Caco-2 (cell line): ENCODE results near the gene ARL3. TPM values are rescaled to one million over a fixed set of nuclear protein-coding genes. Genes with fewer than 3 reads are reported as not detected.

Experiments
- BruUV-seq: library from RNA; stranded (reverse); fragments of 400-500 nt; replicated peaks from 2 replicates; lab custom pipeline; 2021; lab: Mats Ljungman, UMichigan
- CTCF ChIA-PET: fragments of 300-600 bp; sonication (Branson Sonifier 250); formaldehyde crosslinking; loops from one replicate; lab custom pipeline; 2022; ENCODE audit warnings: antibody characterized with exemption; lab: Charles Lee
- POLR2A ChIA-PET: fragments of 300-600 bp; sonication (Branson Sonifier 250); formaldehyde crosslinking; loops from one replicate; lab custom pipeline; 2022; ENCODE audit warnings: antibody characterized with exemption; lab: Charles Lee
- DNase-seq, 2 experiments: peaks; one replicate each; pipeline versions ENCODE4 v3.0.0 to v3.0.0-alpha.2; 2020 to 2022
- H3K27me3 ChIP-seq: replicated peaks from 2 replicates; pipeline ENCODE4 v1.6.0; 2011; ENCODE audit warnings: low read length; ENCODE audit not compliant: control insufficient read depth, insufficient read depth
- H3K36me3 ChIP-seq: 2 replicates; pipeline ENCODE4 v1.5.1; 2011; ENCODE audit warnings: low read length; ENCODE audit not compliant: control insufficient read depth, insufficient read depth
- H3K4me1 ChIP-seq: fragments of 250-450 bp; sonication (Bioruptor Pico); 2 replicates; pipeline ENCODE4 v1.5.1; 2020; ENCODE audit warnings: mild to moderate bottlenecking
- H3K4me3 ChIP-seq: 2 replicates; pipeline ENCODE4 v1.5.1; 2011; ENCODE audit warnings: low read depth, mild to moderate bottlenecking, control low read depth, low read length
- H3K9me3 ChIP-seq: fragments of 250-450 bp; sonication (Bioruptor Pico); 2 replicates; pipeline ENCODE4 v1.5.1; 2020; ENCODE audit warnings: mild to moderate bottlenecking, moderate library complexity
- H3K27ac Mint-ChIP-seq: one replicate; pipeline ENCODE4 v1.8.0; 2022; ENCODE audit warnings: mixed read lengths; ENCODE audit not compliant: unreplicated experiment
- H3K27me3 Mint-ChIP-seq: one replicate; pipeline ENCODE4 v1.8.0; 2022; ENCODE audit warnings: mixed read lengths; ENCODE audit not compliant: insufficient read depth, unreplicated experiment
- H3K36me3 Mint-ChIP-seq: one replicate; pipeline ENCODE4 v1.8.0; 2022; ENCODE audit warnings: mild to moderate bottlenecking, mixed read lengths; ENCODE audit not compliant: insufficient read depth, unreplicated experiment
- H3K4me1 Mint-ChIP-seq: one replicate; pipeline ENCODE4 v1.8.0; 2022; ENCODE audit warnings: low read depth, mixed read lengths; ENCODE audit not compliant: unreplicated experiment
- H3K4me3 Mint-ChIP-seq: one replicate; pipeline ENCODE4 v1.8.0; 2022; ENCODE audit warnings: mild to moderate bottlenecking, moderate library complexity, mixed read lengths; ENCODE audit not compliant: unreplicated experiment
- H3K9me3 Mint-ChIP-seq: one replicate; pipeline ENCODE4 v1.8.0; 2022; ENCODE audit warnings: mixed read lengths; ENCODE audit not compliant: unreplicated experiment
- CTCF ChIP-seq, 2 experiments: fragments of 200-600 bp in 1 of 2; IDR thresholded peaks; 1 replicate in 1 of 2; 2 replicates in 1 of 2; pipeline versions ENCODE4 v1.5.1 to v1.8.0; 2011 to 2022; ENCODE audit warnings: antibody characterized with exemption in 1 of 2, control low read depth in 1 of 2, inconsistent platforms in 1 of 2, low read depth in 1 of 2, low read length in 1 of 2, mild to moderate bottlenecking in 1 of 2, moderate library complexity in 1 of 2; ENCODE audit not compliant: insufficient read depth in 1 of 2, severe bottlenecking in 1 of 2, unreplicated experiment in 1 of 2
- intact Hi-C: fragments of 100-400 bp; cut with micrococcal nuclease; formaldehyde crosslinking; loops from one replicate; pipeline ENCODE4 v1.10.0; 2022; ENCODE audit not compliant: unreplicated experiment
- total RNA-seq: library from RNA; stranded (reverse); gene quantifications from 2 replicates; pipeline ENCODE4 v1.2.3, GENCODE V29; 2022

Gene ARL3
- total RNA-seq, 1 experiment from 2014 or later: 7.8 TPM

GRCh38 chr10:102758240-102758932 lies 44.2 kb upstream of the ARL3 start:
- CTCF ChIA-PET: no interaction called here
- Mint-ChIP-seq H3K4me3 (no peak overlapping the region), H3K36me3 (peaks cover 7% of the 10 kb centered on the region)

GRCh38 chr10:102757323-102757722 lies 43.1 kb upstream of the ARL3 start:
- Mint-ChIP-seq H3K27me3 (no peaks in the 10 kb centered on the region), H3K4me3 (no peak overlapping the region), H3K27ac (no peak overlapping the region), H3K36me3 (peaks cover 7% of the 10 kb centered on the region), H3K9me3 (no peaks in the 10 kb centered on the region), H3K4me1 (peaks cover 14% of the 10 kb centered on the region)
- no TSS peak for BruUV-seq
- DNase-seq: no peak
- H3K27me3 ChIP-seq: no peaks in the 10 kb centered on the region
- CTCF ChIA-PET: no interaction called here
- H3K36me3 ChIP-seq: no peaks in the 10 kb centered on the region
- POLR2A ChIA-PET: no interaction called here
- H3K4me1 ChIP-seq: peaks cover 27% of the 10 kb centered on the region
- TF ChIP-seq CTCF (IDR thresholded peaks at IDR 0.05; ENCODE audit: insufficient read depth in 1 of 2, low read depth in 1 of 2, low read length in 1 of 2, severe bottlenecking in 1 of 2, unreplicated experiment in 1 of 2): no peak
- no peak overlapping the region for H3K4me3 ChIP-seq
- intact Hi-C loops: no loop called here
- H3K9me3 ChIP-seq: no peaks in the 10 kb centered on the region

More at GRCh38 chr10:102758240-102758932, 44.2 kb upstream of the ARL3 start:
- BruUV-seq: no TSS peak
- peaks cover 24% of the 10 kb centered on the region for H3K4me1 ChIP-seq
- H3K36me3 ChIP-seq: no peaks in the 10 kb centered on the region
- no peaks in the 10 kb centered on the region for H3K9me3 Mint-ChIP-seq
- no peak for TF ChIP-seq CTCF (IDR thresholded peaks at IDR 0.05; ENCODE audit: insufficient read depth in 1 of 2, low read depth in 1 of 2, low read length in 1 of 2, severe bottlenecking in 1 of 2, unreplicated experiment in 1 of 2)
- DNase-seq: peak; percentile 28 to 72
- H3K4me1 Mint-ChIP-seq: peaks cover 13% of the 10 kb centered on the region
- intact Hi-C loops: no loop called here
- POLR2A ChIA-PET: no interaction called here
- H3K27ac Mint-ChIP-seq: peak overlapping the region; percentile 46
- no peaks in the 10 kb centered on the region for H3K27me3 ChIP-seq
- no peak overlapping the region for H3K4me3 ChIP-seq
- no peaks in the 10 kb centered on the region for H3K27me3 Mint-ChIP-seq
- H3K9me3 ChIP-seq: no peaks in the 10 kb centered on the region

GRCh38 chr10:102753718-102754117 lies 39.5 kb upstream of the ARL3 start:
- H3K4me1 ChIP-seq: peaks cover 22% of the 10 kb centered on the region
- H3K27me3 ChIP-seq: no peaks in the 10 kb centered on the region
- Mint-ChIP-seq H3K4me3 (no peak overlapping the region), H3K27me3 (no peaks in the 10 kb centered on the region), H3K4me1 (peaks cover 11% of the 10 kb centered on the region), H3K27ac (no peak overlapping the region), H3K9me3 (no peaks in the 10 kb centered on the region), H3K36me3 (peaks cover 7% of the 10 kb centered on the region)
- TF ChIP-seq CTCF (IDR thresholded peaks at IDR 0.05; ENCODE audit: insufficient read depth in 1 of 2, low read depth in 1 of 2, low read length in 1 of 2, severe bottlenecking in 1 of 2, unreplicated experiment in 1 of 2): no peak
- no peaks in the 10 kb centered on the region for H3K9me3 ChIP-seq
- BruUV-seq: no TSS peak
- ChIA-PET POLR2A (no interaction called here), CTCF (interaction anchor here (0.5 to 2.4 kb wide), 6 partner anchors 11 to 358 kb away, joined by 3 to 20 read pairs (median 4); partner anchors contain the start of gene NFKB2)
- no peak overlapping the region for H3K4me3 ChIP-seq
- intact Hi-C loops: loop anchor here (1.0 kb wide), 2 partner anchors 24 to 61 kb away; no protein-coding TSS in a partner anchor
- H3K36me3 ChIP-seq: no peaks in the 10 kb centered on the region
- no peak for DNase-seq
